ENCODE results near the gene TNFRSF12A. TPM values are rescaled to one million over a fixed set of nuclear protein-coding genes. Genes with fewer than 3 reads are reported as not detected.

TNFRSF12A gene
- total and polyA plus RNA-seq, 5 experiments from 2014 or later: 0.33 to 0.57 TPM; not detected in 3

- Mint-ChIP-seq H3K27me3 (peaks cover 0 to 13% (median 1%) of the 10 kb centered on the region in 5 donors), H3K4me3 (peak overlapping the region; percentile 50 to 88 (median 76)), H3K4me1 (peaks cover 16 to 35% (median 31%) of the 10 kb centered on the region in 4 donors), H3K27ac (peak overlapping the region in 1 of 10 donors; percentile 79), H3K9me3 (no peaks in the 10 kb centered on the region), H3K36me3 (no peaks in the 10 kb centered on the region)
- no peak for ATAC-seq
- POLR2A ChIA-PET: interaction anchor here (1.1 to 10.1 kb wide), 2 partner anchors 18 to 26 kb away, joined by 3 to 170 read pairs; partner anchors contain the start of genes CLDN6, HCFC1R1, THOC6 and TNFRSF12A
- no peak for DNase-seq
Observed at GRCh38 chr16:3007059-3007956, 12.9 kb upstream of the TNFRSF12A start.

- H3K27ac Mint-ChIP-seq: peak overlapping the region in 2 of 10 donors; percentile 62 to 79
- H3K27me3 Mint-ChIP-seq: peaks cover 0 to 17% (median 1%) of the 10 kb centered on the region in 5 donors
- no peak for ATAC-seq
- POLR2A ChIA-PET: interaction anchor here (1.1 to 10.1 kb wide), 2 partner anchors 17 to 27 kb away, joined by 3 to 170 read pairs; partner anchors contain the start of genes CLDN6, HCFC1R1, THOC6 and TNFRSF12A
- no peaks in the 10 kb centered on the region for H3K36me3 Mint-ChIP-seq
- no peaks in the 10 kb centered on the region for H3K9me3 Mint-ChIP-seq
- H3K4me3 Mint-ChIP-seq: peak overlapping the region; percentile 61 to 88 (median 76)
- DNase-seq: peak in 2 of 10 donors; percentile 24 to 30
- peaks cover 16 to 38% (median 31%) of the 10 kb centered on the region in 4 donors for H3K4me1 Mint-ChIP-seq
Observed at GRCh38 chr16:3007957-3008689, 12.0 kb upstream of the TNFRSF12A start.

GRCh38 chr16:3008690-3009037 lies 11.5 kb upstream of the TNFRSF12A start:
- DNase-seq (no peak), ATAC-seq (no peak)
- peak overlapping the region in 4 of 10 donors; percentile 30 to 85 (median 76) for H3K4me3 Mint-ChIP-seq
- H3K27ac Mint-ChIP-seq: no peak overlapping the region
- peaks cover 16 to 38% (median 31%) of the 10 kb centered on the region in 4 donors for H3K4me1 Mint-ChIP-seq
- POLR2A ChIA-PET: interaction anchor here (1.1 to 10.1 kb wide), 2 partner anchors 17 to 28 kb away, joined by 3 to 170 read pairs; partner anchors contain the start of genes CLDN6, HCFC1R1, THOC6 and TNFRSF12A
- no peaks in the 10 kb centered on the region for H3K9me3 Mint-ChIP-seq
- no peaks in the 10 kb centered on the region for H3K36me3 Mint-ChIP-seq
- peaks cover 0 to 17% (median 1%) of the 10 kb centered on the region in 5 donors for H3K27me3 Mint-ChIP-seq

- Mint-ChIP-seq H3K36me3 (no peaks in the 10 kb centered on the region), H3K4me3 (peak overlapping the region in 1 of 10 donors; percentile 24), H3K27ac (no peak overlapping the region), H3K4me1 (peaks cover 16 to 35% (median 29%) of the 10 kb centered on the region in 4 donors), H3K27me3 (peaks cover 0 to 16% (median 1%) of the 10 kb centered on the region in 5 donors), H3K9me3 (no peaks in the 10 kb centered on the region)
- POLR2A ChIA-PET: interaction anchor here (10.1 kb wide), 1 partner anchor 15 kb away, joined by 170 read pairs; the partner anchor contains the start of genes CLDN6, HCFC1R1, THOC6 and TNFRSF12A
- ATAC-seq (no peak), DNase-seq (no peak)
Observed at GRCh38 chr16:3009568-3010390, 10.4 kb upstream of the TNFRSF12A start.

- no peaks in the 10 kb centered on the region for H3K36me3 Mint-ChIP-seq
- peaks cover 16 to 32% (median 26%) of the 10 kb centered on the region in 4 donors for H3K4me1 Mint-ChIP-seq
- DNase-seq: no peak
- no peaks in the 10 kb centered on the region for H3K9me3 Mint-ChIP-seq
- H3K4me3 Mint-ChIP-seq: no peak overlapping the region
- POLR2A ChIA-PET: interaction anchor here (0.6 to 10.1 kb wide), 3 partner anchors 10 to 55 kb away, joined by 4 to 170 read pairs (median 5); partner anchors contain the start of genes CLDN6, HCFC1R1, IL32 and THOC6
- H3K27me3 Mint-ChIP-seq: peaks cover 0 to 14% (median 1%) of the 10 kb centered on the region in 5 donors
- no peak for ATAC-seq
- no peak overlapping the region for H3K27ac Mint-ChIP-seq
Observed at GRCh38 chr16:3010510-3010909, 9.7 kb upstream of the TNFRSF12A start.

GRCh38 chr16:3012246-3012645 lies 7.9 kb upstream of the TNFRSF12A start:
- DNase-seq (peak in 1 of 10 donors; percentile 53), ATAC-seq (peak; percentile 36 to 39)
- POLR2A ChIA-PET: interaction anchor here (0.6 to 10.1 kb wide), 2 partner anchors 13 to 1475 kb away, joined by 3 to 170 read pairs; partner anchors contain the start of genes CLDN6, HCFC1R1, THOC6 and TNFRSF12A
- H3K36me3 Mint-ChIP-seq: no peaks in the 10 kb centered on the region
- H3K27me3 Mint-ChIP-seq: peaks cover 0 to 13% (median 2%) of the 10 kb centered on the region in 5 donors
- peak overlapping the region in 2 of 10 donors; percentile 7 to 8 for H3K4me3 Mint-ChIP-seq
- no peak overlapping the region for H3K27ac Mint-ChIP-seq
- no peaks in the 10 kb centered on the region for H3K9me3 Mint-ChIP-seq
- peaks cover 12 to 23% (median 18%) of the 10 kb centered on the region in 4 donors for H3K4me1 Mint-ChIP-seq

GRCh38 chr16:3012828-3013420 lies 7.2 kb upstream of the TNFRSF12A start, which contains the start of gene CLDN9:
TSS of gene CLDN9 (plus strand) at chr16:3012923. CDS start at chr16:3013363, 440 bp downstream.
- no peaks in the 10 kb centered on the region for H3K36me3 Mint-ChIP-seq
- no peak within 1 kb of the TSS for H3K27ac Mint-ChIP-seq
- peak within 1 kb of the TSS in 2 of 10 donors; percentile 7 to 8 for H3K4me3 Mint-ChIP-seq
- peaks cover 0 to 13% (median 2%) of the 10 kb centered on the region in 5 donors for H3K27me3 Mint-ChIP-seq
- DNase-seq (peak in 1 of 10 donors; percentile 59), ATAC-seq (peak; percentile 48 to 55)
- no peaks in the 10 kb centered on the region for H3K9me3 Mint-ChIP-seq
- peaks cover 8 to 17% (median 13%) of the 10 kb centered on the region in 4 donors for H3K4me1 Mint-ChIP-seq
- POLR2A ChIA-PET: interaction anchor here (10.1 kb wide), 1 partner anchor 12 kb away, joined by 170 read pairs; the partner anchor contains the start of genes CLDN6, HCFC1R1, THOC6 and TNFRSF12A

GRCh38 chr16:3013491-3013951 lies 6.6 kb upstream of the TNFRSF12A start:
- no peaks in the 10 kb centered on the region for H3K36me3 Mint-ChIP-seq
- no peaks in the 10 kb centered on the region for H3K9me3 Mint-ChIP-seq
- H3K4me3 Mint-ChIP-seq: no peak overlapping the region
- no peak overlapping the region for H3K27ac Mint-ChIP-seq
- H3K27me3 Mint-ChIP-seq: peaks cover 0 to 13% (median 2%) of the 10 kb centered on the region in 5 donors
- H3K4me1 Mint-ChIP-seq: peaks cover 2 to 17% (median 11%) of the 10 kb centered on the region in 4 donors
- POLR2A ChIA-PET: interaction anchor here (1.2 to 10.1 kb wide), 2 partner anchors 10 to 12 kb away, joined by 3 to 170 read pairs; partner anchors contain the start of genes CLDN6, HCFC1R1, THOC6 and TNFRSF12A
- DNase-seq: peak in 1 of 10 donors; percentile 53
- no peak for ATAC-seq

GRCh38 chr16:3013998-3014690 lies 6.0 kb upstream of the TNFRSF12A start:
- DNase-seq (peak in 1 of 10 donors; percentile 43), ATAC-seq (no peak)
- H3K27ac Mint-ChIP-seq: no peak overlapping the region
- H3K36me3 Mint-ChIP-seq: no peaks in the 10 kb centered on the region
- peaks cover 0 to 13% (median 2%) of the 10 kb centered on the region in 5 donors for H3K27me3 Mint-ChIP-seq
- peaks cover 0 to 13% (median 7%) of the 10 kb centered on the region in 4 donors for H3K4me1 Mint-ChIP-seq
- H3K4me3 Mint-ChIP-seq: no peak overlapping the region
- POLR2A ChIA-PET: interaction anchor here (1.2 kb wide), 1 partner anchor 10 kb away, joined by 3 read pairs; no protein-coding TSS in a partner anchor
- no peaks in the 10 kb centered on the region for H3K9me3 Mint-ChIP-seq

GRCh38 chr16:3014971-3015370 lies 5.2 kb upstream of the TNFRSF12A start:
- Mint-ChIP-seq H3K36me3 (no peaks in the 10 kb centered on the region), H3K9me3 (no peaks in the 10 kb centered on the region), H3K27me3 (peaks cover 0 to 13% (median 2%) of the 10 kb centered on the region in 5 donors), H3K4me1 (peaks cover under 1 to 19% (median 13%) of the 10 kb centered on the region in 4 donors), H3K4me3 (no peak overlapping the region), H3K27ac (no peak overlapping the region)
- ATAC-seq (no peak), DNase-seq (peak in 1 of 10 donors; percentile 40)
- POLR2A ChIA-PET: interaction anchor here (0.8 kb wide), 1 partner anchor 13 kb away, joined by 3 read pairs; no protein-coding TSS in a partner anchor
